GM12875 (cell line): ENCODE data around the gene ATP8A2.

ENCODE experiments used
- H3K4me3 ChIP-seq: one replicate; pipeline ENCODE4 v1.5.1; 2011; ENCODE audit warnings: low read depth, low read length, control low read depth
- TF ChIP-seq, protein P1 (sequence below): IDR thresholded peaks from 2 replicates; pipeline ENCODE4 v1.5.1; 2011; ENCODE audit warnings: low read depth, mild to moderate bottlenecking, control low read depth, inconsistent platforms, low read length, moderate library complexity, borderline replicate concordance; ENCODE audit not compliant: insufficient read depth

The ATP8A2 gene

GRCh38 chr13:25380082-25380481 is 8.3 kb downstream of the ATP8A2 start:
- H3K4me3 ChIP-seq = no peak overlapping the region
- TF ChIP-seq, protein P1, sequence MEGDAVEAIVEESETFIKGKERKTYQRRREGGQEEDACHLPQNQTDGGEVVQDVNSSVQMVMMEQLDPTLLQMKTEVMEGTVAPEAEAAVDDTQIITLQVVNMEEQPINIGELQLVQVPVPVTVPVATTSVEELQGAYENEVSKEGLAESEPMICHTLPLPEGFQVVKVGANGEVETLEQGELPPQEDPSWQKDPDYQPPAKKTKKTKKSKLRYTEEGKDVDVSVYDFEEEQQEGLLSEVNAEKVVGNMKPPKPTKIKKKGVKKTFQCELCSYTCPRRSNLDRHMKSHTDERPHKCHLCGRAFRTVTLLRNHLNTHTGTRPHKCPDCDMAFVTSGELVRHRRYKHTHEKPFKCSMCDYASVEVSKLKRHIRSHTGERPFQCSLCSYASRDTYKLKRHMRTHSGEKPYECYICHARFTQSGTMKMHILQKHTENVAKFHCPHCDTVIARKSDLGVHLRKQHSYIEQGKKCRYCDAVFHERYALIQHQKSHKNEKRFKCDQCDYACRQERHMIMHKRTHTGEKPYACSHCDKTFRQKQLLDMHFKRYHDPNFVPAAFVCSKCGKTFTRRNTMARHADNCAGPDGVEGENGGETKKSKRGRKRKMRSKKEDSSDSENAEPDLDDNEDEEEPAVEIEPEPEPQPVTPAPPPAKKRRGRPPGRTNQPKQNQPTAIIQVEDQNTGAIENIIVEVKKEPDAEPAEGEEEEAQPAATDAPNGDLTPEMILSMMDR = no peak

- TF ChIP-seq, protein P1 = no peak
- no peak overlapping the region for H3K4me3 ChIP-seq
These were observed 9.1 kb downstream of the ATP8A2 start for GRCh38 chr13:25380741-25381324.

DNA sequence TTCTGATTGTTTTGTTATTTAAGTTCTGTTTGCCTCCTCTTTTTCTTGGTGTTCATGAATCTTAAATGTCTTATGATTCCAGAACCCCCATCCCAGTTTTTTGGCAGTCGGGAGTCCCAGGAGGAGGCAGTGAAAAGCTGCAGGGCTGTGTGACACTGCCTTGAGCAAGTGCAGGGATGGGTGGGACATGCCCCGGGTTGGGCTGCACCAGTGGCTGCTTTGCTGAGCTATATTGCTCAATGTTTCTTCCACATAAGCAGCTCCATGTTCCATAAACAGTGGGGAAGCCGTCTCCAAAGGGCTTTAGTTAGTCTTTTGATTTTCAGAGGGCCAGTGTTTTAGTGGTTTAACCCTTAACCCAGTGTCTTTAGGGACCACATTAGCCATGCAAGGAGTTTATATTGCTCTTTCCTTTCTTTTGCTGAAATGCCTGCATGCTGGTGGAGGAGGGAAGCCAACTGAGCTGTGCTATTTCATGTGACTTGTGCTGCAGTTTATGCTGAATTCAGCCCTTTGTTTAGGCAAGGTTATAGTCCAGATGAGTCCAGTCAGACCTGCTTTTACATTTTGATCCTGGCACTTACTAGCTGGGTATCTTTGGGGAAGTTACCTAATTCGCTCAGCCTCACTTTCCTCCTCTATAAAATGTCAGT is 13.1 kb downstream of the ATP8A2 start:
- TF ChIP-seq, protein P1 = no peak
- no peak overlapping the region for H3K4me3 ChIP-seq

DNA sequence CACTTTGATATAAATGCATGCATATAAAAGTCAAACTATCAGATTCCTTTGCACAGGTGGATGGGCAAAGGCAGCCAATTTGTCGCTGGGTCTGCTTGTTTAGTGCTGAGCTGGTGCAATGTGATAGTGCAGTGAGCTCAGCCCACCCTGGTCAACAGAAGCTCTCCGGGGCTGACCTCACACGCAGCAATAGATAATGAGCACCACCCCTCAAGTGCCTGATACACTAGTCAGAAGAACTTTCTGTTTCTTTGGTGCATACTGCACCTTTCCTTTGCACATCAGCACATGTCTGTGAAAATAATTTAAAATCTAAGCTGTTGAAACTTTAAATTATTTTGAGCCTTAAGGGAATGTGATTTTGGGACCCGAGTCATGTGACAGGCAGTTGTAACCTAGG is 20.2 kb downstream of the ATP8A2 start:
- H3K4me3 ChIP-seq = no peak overlapping the region
- TF ChIP-seq, protein P1 = no peak

DNA sequence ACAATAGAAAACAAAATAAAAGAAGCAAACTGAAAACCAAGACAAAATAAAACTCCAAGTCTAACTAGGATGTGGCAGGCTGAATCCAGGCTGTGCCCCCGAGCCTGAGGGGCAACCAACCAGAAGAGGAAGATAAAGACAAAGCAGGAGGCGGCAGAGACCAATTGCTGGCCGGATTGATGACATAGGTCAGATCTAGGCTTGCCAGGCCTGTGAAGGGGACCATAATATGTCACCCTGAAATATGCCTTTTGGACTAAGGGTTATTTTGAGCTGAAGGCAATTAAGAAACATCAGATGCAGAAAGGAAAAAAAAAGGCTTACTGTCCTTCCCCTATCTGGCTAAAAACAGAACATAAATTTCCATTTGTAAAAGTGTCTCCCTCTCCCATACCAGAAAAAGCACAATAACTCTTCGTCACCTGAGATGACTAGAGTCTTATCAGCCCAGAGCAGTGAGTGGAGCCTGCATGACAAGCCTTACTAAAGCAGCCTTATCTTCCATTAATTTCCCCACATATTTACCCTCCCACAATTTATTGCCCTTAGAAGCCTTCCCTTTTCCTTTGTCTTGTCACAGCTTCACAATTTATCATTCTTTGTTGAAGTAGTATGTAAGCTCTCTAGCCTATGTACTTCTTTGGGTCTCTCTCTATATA is 22.8 kb downstream of the ATP8A2 start:
- no peak overlapping the region for H3K4me3 ChIP-seq
- TF ChIP-seq, protein P1 = no peak

GRCh38 chr13:25397763-25398162 is 26.0 kb downstream of the ATP8A2 start:
- TF ChIP-seq, protein P1 = no peak
- no peak overlapping the region for H3K4me3 ChIP-seq

DNA sequence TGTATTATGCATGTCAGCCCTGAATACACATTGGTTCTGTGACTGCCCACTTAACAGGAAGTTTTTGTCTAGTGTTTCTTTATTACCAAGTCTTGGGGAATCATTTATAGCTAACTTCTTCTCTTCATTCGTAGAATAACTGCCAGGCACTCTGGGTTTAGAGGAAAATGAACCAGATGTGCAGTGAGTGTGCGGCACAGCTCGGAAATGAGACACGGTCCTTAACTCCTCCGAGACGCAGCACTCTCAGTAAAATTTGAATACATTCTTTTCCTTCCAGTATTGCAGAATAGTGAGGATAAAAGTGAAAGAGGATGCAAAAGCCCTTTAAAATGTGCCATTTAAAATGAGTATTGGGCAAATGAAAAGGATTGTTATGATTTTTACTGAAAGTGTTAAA is 29.2 kb downstream of the ATP8A2 start:
- TF ChIP-seq, protein P1 = no peak
- H3K4me3 ChIP-seq = no peak overlapping the region
